Parathyroid adenoma (tissue), 2 donors: ENCODE measurements around the gene RAP2A.

ENCODE experiments used
- H2AFZ ChIP-seq: fragments of 300-600 bp; sonication (generic); one replicate; pipeline ENCODE4 v1.7.0; 2017; ENCODE audit warnings: antibody characterized with exemption, mild to moderate bottlenecking
- H3K27ac ChIP-seq: fragments of 300-600 bp; sonication (generic); one replicate; pipeline ENCODE4 v1.7.0; 2017
- H3K27me3 ChIP-seq: fragments of 300-600 bp; sonication (generic); one replicate; pipeline ENCODE4 v1.7.0; 2017; ENCODE audit warnings: low read length; ENCODE audit not compliant: control insufficient read depth, insufficient read depth
- H3K36me3 ChIP-seq: fragments of 300-600 bp; sonication (generic); one replicate; pipeline ENCODE4 v1.7.0; 2017; ENCODE audit warnings: low read length; ENCODE audit not compliant: control insufficient read depth, insufficient read depth
- H3K4me1 ChIP-seq: fragments of 300-600 bp; sonication (generic); one replicate; pipeline ENCODE4 v1.7.0; 2017; ENCODE audit warnings: control low read depth
- H3K4me2 ChIP-seq: fragments of 300-600 bp; sonication (generic); one replicate; pipeline ENCODE4 v1.7.0; 2017; ENCODE audit warnings: low read length
- H3K4me3 ChIP-seq: fragments of 300-600 bp; sonication (generic); one replicate; pipeline ENCODE4 v1.7.0; 2017; ENCODE audit warnings: low read depth, low read length
- H3K79me2 ChIP-seq: fragments of 300-600 bp; sonication (generic); one replicate; pipeline ENCODE4 v1.7.0; 2017; ENCODE audit warnings: control low read depth
- H3K9ac ChIP-seq: fragments of 300-600 bp; sonication (generic); one replicate; pipeline ENCODE4 v1.7.0; 2017; ENCODE audit warnings: mild to moderate bottlenecking
- H3K9me3 ChIP-seq: fragments of 300-600 bp; sonication (generic); one replicate; pipeline ENCODE4 v1.7.0; 2017; ENCODE audit warnings: low read length; ENCODE audit not compliant: control insufficient read depth
- TF ChIP-seq, protein P1 (sequence below): fragments of 300-600 bp; sonication (generic); IDR thresholded peaks from one replicate; pipeline ENCODE4 v1.7.0; 2017; ENCODE audit warnings: antibody characterized with exemption, mild to moderate bottlenecking
- donor health status: primary hyperparathyroidism.

Gene RAP2A

DNA sequence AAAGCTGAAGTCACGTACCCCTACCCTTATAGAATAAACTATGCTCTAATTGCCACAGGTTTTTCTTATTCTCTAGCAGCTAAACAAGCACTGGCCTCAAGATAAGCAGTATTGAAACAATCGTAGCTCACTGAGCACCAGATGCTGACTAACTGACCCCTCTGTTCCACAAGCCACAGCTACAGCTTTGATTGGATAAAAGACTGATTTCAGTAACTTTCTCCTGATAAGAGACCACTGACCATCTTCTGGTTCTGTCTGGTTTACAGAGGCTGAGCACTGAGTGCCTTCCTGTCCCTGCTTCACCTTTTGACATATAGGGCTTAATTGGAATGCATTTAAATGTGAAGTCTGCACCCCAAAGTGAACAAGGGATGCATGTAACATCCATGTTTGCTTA, 8.4 kb upstream of the RAP2A start:
- TF ChIP-seq, protein P1, sequence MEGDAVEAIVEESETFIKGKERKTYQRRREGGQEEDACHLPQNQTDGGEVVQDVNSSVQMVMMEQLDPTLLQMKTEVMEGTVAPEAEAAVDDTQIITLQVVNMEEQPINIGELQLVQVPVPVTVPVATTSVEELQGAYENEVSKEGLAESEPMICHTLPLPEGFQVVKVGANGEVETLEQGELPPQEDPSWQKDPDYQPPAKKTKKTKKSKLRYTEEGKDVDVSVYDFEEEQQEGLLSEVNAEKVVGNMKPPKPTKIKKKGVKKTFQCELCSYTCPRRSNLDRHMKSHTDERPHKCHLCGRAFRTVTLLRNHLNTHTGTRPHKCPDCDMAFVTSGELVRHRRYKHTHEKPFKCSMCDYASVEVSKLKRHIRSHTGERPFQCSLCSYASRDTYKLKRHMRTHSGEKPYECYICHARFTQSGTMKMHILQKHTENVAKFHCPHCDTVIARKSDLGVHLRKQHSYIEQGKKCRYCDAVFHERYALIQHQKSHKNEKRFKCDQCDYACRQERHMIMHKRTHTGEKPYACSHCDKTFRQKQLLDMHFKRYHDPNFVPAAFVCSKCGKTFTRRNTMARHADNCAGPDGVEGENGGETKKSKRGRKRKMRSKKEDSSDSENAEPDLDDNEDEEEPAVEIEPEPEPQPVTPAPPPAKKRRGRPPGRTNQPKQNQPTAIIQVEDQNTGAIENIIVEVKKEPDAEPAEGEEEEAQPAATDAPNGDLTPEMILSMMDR, result no peak
- no peaks in the 10 kb centered on the region for H3K4me1 ChIP-seq
- H3K27ac ChIP-seq, result no peak overlapping the region

DNA sequence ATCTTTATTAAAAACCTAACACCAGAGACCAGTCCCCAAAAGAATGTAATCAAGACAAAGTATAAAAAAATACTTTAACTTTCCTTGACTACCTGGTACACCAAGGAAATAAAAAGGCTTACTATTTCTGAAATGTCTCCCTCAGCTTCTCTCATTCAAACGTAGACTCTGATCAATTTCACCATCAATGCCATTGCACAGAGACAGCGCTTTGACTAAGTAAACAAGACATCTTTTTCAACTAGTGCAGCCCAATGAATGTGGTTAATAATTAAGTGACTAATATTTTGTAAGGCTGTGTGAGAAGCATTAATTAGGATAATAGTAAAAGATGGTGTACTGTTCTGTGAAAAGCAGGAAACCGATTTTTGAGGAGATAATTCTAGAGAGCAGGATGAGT, 7.3 kb upstream of the RAP2A start:
- Histone ChIP-seq H3K4me1 (peaks cover under 1% of the 10 kb centered on the region), H3K4me3 (no peak overlapping the region), H3K27ac (no peak overlapping the region), H3K9me3 (no peaks in the 10 kb centered on the region), H3K4me2 (no peak overlapping the region), H2AFZ (no peak overlapping the region), H3K9ac (no peak overlapping the region), H3K79me2 (no peaks in the 10 kb centered on the region), H3K36me3 (no peaks in the 10 kb centered on the region), H3K27me3 (no peaks in the 10 kb centered on the region)
- TF ChIP-seq, protein P1, result no peak

More for the DNA sequence above, 8.4 kb upstream of the RAP2A start:
- no peak overlapping the region for H3K4me2 ChIP-seq
- H3K36me3 ChIP-seq, result no peaks in the 10 kb centered on the region
- H3K27me3 ChIP-seq, result no peaks in the 10 kb centered on the region
- H3K9ac ChIP-seq, result no peak overlapping the region
- no peaks in the 10 kb centered on the region for H3K79me2 ChIP-seq
- no peaks in the 10 kb centered on the region for H3K9me3 ChIP-seq
- no peak overlapping the region for H3K4me3 ChIP-seq
- H2AFZ ChIP-seq, result no peak overlapping the region

DNA sequence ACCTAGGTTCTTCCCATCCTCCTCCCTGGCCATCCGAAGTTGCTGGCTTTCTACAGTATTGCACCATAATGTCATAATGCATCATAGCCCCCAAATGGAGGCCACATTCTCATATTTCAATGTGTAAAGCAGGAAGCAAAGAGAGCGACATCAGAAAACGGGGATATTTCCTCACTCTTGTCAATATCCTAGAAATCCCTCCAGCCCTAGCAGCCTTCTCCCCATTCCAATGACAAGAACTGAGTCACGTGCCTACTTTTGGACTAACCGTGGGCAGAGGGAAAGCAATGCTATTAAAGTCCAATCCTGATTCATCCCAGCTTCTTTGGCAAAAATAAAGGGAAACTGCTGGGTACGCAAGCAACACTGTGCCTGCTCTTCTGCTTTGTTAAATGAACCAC, 4.3 kb upstream of the RAP2A start:
- Histone ChIP-seq H3K27ac (no peak overlapping the region), H3K4me3 (no peak overlapping the region), H3K36me3 (no peaks in the 10 kb centered on the region), H2AFZ (no peak overlapping the region), H3K9ac (no peak overlapping the region), H3K9me3 (no peaks in the 10 kb centered on the region), H3K79me2 (no peaks in the 10 kb centered on the region), H3K4me2 (no peak overlapping the region), H3K27me3 (no peaks in the 10 kb centered on the region), H3K4me1 (peaks cover 2% of the 10 kb centered on the region)
- TF ChIP-seq, protein P1, result no peak

DNA sequence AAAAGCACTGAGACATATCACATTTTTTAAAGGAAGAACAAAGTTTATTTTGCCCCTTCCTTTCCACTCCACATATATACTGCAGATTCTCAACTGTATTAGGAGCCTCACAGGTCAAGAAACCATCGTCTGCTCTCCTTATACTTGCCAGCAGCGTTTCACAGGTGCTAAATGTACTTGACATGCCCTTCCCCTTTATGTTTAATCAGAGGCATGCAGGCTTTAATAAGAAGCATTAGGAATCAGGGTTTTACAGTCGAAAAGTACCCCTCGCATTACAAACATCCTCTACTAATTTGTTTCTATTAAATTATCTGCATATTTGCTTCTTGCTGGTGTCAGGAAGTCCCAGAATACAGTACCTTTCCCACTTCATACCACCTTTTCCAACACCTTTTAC, 3.7 kb upstream of the RAP2A start:
- H3K4me3 ChIP-seq, result no peak overlapping the region
- no peak overlapping the region for H3K27ac ChIP-seq

More for the DNA sequence above, 3.7 kb upstream of the RAP2A start:
- Histone ChIP-seq H3K4me2 (no peak overlapping the region), H3K4me1 (peaks cover 2% of the 10 kb centered on the region), H3K79me2 (no peaks in the 10 kb centered on the region), H3K36me3 (no peaks in the 10 kb centered on the region), H2AFZ (no peak overlapping the region), H3K9ac (no peak overlapping the region), H3K27me3 (no peaks in the 10 kb centered on the region), H3K9me3 (no peaks in the 10 kb centered on the region)
- TF ChIP-seq, protein P1, result no peak
